Natural killer cell (primary cell): Measurements from ENCODE around the gene ZNRD2. TPM values are rescaled to one million over a fixed set of nuclear protein-coding genes. Genes with fewer than 3 reads are reported as not detected.

Experiments used
- ATAC-seq, 3 donors: fragments of 150-1000 bp in 2 of 3; fragments of 200-7000 bp in 1 of 3; cut with Tn5 transposase; 1 replicate in 1 of 3; 2 replicates in 2 of 3; pipeline ENCODE4 v1.10.0; 2021; ENCODE audit warnings: mild to moderate bottlenecking in 2 of 3, moderate library complexity in 2 of 3
- DNase-seq, 2 donors: peaks; one replicate each; pipeline versions ENCODE4 v3.0.0 to v3.0.0-alpha.2; 2013 to 2021; ENCODE audit warnings: mixed read lengths in 1 of 2
- H3K27ac ChIP-seq: one replicate; pipeline ENCODE4 v1.5.1; 2013; ENCODE audit warnings: mild to moderate bottlenecking, low read length
- H3K27me3 ChIP-seq: one replicate; pipeline ENCODE4 v1.6.1; 2013; ENCODE audit warnings: low read length; ENCODE audit not compliant: control insufficient read depth, insufficient read depth
- H3K36me3 ChIP-seq: one replicate; pipeline ENCODE4 v1.6.1; 2013; ENCODE audit warnings: low read length; ENCODE audit not compliant: control insufficient read depth, insufficient read depth
- H3K4me1 ChIP-seq: one replicate; pipeline ENCODE4 v1.6.1; 2013; ENCODE audit warnings: low read length; ENCODE audit not compliant: control insufficient read depth, insufficient read depth
- H3K4me3 ChIP-seq: one replicate; pipeline ENCODE4 v1.5.1; 2013; ENCODE audit warnings: low read length
- H3K9me3 ChIP-seq: one replicate; pipeline ENCODE4 v1.6.1; 2013; ENCODE audit warnings: low read length; ENCODE audit not compliant: control insufficient read depth, insufficient read depth
- H3K27ac Mint-ChIP-seq, 2 donors: one replicate each; pipeline ENCODE4 v1.8.0; 2022; ENCODE audit warnings: mild to moderate bottlenecking in 2 of 2, mixed read lengths in 2 of 2, moderate library complexity in 1 of 2
- H3K27me3 Mint-ChIP-seq, 2 donors: one replicate each; pipeline ENCODE4 v1.8.0; 2022; ENCODE audit warnings: low read depth in 2 of 2, mixed read lengths in 2 of 2
- H3K36me3 Mint-ChIP-seq: one replicate; pipeline ENCODE4 v1.8.0; 2022; ENCODE audit warnings: mixed read lengths
- H3K4me1 Mint-ChIP-seq, 2 donors: one replicate each; pipeline ENCODE4 v1.8.0; 2022; ENCODE audit warnings: mixed read lengths in 2 of 2
- H3K4me3 Mint-ChIP-seq: one replicate; pipeline ENCODE4 v1.8.0; 2022; ENCODE audit warnings: mild to moderate bottlenecking, moderate library complexity, mixed read lengths
- H3K9me3 Mint-ChIP-seq, 2 donors: one replicate each; pipeline ENCODE4 v1.8.0; 2022; ENCODE audit warnings: mixed read lengths in 2 of 2
- WGBS: methylation state at CpG from one replicate; pipeline ENCODE4 v1.1.7; 2013; ENCODE audit warnings: missing lambda C conversion rate; ENCODE audit not compliant: insufficient coverage; 5-methylcytosine and 5-hydroxymethylcytosine counted together
- intact Hi-C: fragments of 100-400 bp; cut with micrococcal nuclease; formaldehyde crosslinking; loops from one replicate; pipeline ENCODE4 v1.14.2; 2022
- total RNA-seq, 4 donors: library from RNA; stranded (reverse); fragments of 120-200 nt in 1 of 4; gene quantifications; one replicate each; pipeline versions ENCODE4 v1.2.3 to v1.2.4, GENCODE V29; 2013 to 2022
- TF ChIP-seq, protein P1 (sequence below): fragments of 200-600 bp; IDR thresholded peaks from one replicate; pipeline ENCODE4 v1.8.0; 2022; ENCODE audit warnings: antibody characterized with exemption

The ZNRD2 gene
- total RNA-seq, 3 donors from 2014 or later (not counting 1 experiment from before 2014, with no cell fraction given): 40.9 to 64.1 (median 60.0) TPM

DNA sequence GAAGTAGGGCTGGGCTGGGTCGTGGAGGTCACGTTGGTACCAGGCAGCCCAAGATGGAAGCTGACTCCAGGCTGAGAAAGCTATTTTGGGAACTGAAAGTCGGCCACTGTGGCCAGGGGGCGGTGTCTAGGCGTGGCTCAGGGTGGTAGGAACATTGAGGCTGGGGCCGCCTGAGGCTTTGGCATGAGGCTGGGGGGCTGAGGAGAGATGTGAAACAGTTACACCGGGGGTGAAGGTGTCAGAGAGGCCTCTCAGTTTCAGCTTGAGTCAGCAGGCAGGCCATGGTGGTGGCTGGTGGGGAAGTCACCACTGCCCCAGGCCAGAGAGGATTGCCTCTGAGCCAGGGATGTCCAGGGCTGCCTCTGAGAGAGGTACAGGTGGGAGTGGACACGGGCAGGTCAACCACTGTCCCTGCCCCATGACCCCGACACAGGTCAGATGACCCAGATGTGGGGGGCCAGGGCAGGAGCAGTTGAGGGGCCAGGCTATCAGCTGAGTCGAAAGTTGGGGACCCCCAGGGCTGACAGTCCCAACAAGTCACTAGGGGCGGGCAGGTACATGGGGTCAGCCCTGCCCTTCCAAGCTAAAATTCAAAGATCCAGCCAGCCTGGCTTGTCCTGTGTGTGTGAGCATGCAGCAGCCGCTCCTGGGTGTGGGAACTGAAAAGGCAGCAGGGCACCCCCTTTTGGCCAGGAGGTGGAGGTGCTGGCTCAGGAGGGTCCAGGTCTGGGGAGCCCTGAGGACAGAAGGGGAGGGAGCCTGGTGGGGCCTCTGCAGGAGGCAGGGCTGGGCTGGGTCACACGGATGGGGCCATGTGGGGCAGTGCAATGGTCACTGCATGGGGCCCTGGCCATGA lies 18.1 kb downstream of the ZNRD2 start:
- Histone ChIP-seq H3K4me3 (no peak overlapping the region), H3K36me3 (peaks cover 47% of the 10 kb centered on the region), H3K27ac (peak overlapping the region; percentile 83), H3K27me3 (no peaks in the 10 kb centered on the region), H3K4me1 (peaks cover 40% of the 10 kb centered on the region), H3K9me3 (no peaks in the 10 kb centered on the region)
- 11% methylated on average over 13 of the region's 13 CpGs for WGBS
- peak overlapping the region; percentile 86 to 93 for H3K27ac Mint-ChIP-seq
- TF ChIP-seq, protein P1, sequence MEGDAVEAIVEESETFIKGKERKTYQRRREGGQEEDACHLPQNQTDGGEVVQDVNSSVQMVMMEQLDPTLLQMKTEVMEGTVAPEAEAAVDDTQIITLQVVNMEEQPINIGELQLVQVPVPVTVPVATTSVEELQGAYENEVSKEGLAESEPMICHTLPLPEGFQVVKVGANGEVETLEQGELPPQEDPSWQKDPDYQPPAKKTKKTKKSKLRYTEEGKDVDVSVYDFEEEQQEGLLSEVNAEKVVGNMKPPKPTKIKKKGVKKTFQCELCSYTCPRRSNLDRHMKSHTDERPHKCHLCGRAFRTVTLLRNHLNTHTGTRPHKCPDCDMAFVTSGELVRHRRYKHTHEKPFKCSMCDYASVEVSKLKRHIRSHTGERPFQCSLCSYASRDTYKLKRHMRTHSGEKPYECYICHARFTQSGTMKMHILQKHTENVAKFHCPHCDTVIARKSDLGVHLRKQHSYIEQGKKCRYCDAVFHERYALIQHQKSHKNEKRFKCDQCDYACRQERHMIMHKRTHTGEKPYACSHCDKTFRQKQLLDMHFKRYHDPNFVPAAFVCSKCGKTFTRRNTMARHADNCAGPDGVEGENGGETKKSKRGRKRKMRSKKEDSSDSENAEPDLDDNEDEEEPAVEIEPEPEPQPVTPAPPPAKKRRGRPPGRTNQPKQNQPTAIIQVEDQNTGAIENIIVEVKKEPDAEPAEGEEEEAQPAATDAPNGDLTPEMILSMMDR: peak; percentile 65
- H3K4me3 Mint-ChIP-seq: peak overlapping the region; percentile 2
- no peaks in the 10 kb centered on the region for H3K9me3 Mint-ChIP-seq
- intact Hi-C loops: loop anchor here (1.0 to 10.0 kb wide), 4 partner anchors 13 to 224 kb away; partner anchors contain the start of gene ZNRD2
- no peaks in the 10 kb centered on the region for H3K36me3 Mint-ChIP-seq
- DNase-seq (peak; percentile 65 to 90), ATAC-seq (peak; percentile 82 to 86 (median 84))
- H3K27me3 Mint-ChIP-seq: no peaks in the 10 kb centered on the region
- peaks cover 17 to 36% of the 10 kb centered on the region in 2 donors for H3K4me1 Mint-ChIP-seq

DNA sequence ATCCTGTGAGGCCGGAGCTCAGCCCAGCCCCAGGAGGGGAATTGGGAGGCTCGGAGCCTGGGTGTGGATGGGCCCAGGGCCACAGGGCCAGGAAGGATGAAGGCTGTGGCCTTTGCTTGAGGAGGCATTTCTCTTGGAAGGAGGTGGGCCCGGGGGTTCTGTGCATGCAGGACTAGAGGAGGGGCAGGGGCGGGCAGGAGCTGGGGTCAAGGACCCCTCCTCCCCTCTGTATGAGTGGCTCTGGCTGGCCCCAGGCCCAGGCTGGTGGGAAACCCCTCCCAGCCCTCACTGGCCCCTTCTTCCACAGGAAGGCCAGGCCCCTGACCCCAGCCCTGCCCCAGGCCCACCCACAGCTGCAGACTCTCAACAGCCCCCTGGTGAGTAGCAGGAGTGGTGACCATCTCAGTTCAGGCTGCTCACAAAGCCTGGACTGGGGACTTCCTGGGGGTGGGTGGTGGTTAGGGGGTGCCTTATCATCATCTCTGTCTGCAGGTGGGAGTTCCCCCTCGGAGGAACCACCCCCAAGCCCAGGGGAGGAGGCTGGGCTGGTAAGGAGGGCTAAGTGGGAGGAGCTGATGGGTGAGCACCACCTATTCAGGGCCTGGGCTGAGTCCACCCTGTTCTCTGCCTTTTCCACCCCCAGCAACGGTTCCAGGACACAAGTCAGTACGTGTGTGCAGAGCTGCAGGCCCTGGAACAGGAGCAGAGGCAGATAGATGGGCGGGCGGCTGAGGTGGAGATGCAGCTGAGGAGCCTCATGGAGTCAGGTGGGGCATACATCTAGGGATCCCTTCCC lies 19.4 kb downstream of the ZNRD2 start:
- ATAC-seq (peak; percentile 39 to 50 (median 45)), DNase-seq (peak in 1 of 2 donors; percentile 66)
- intact Hi-C loops: loop anchor here (10.0 kb wide), 1 partner anchor 225 kb away; no protein-coding TSS in a partner anchor
- 74% methylated on average over 9 of the region's 9 CpGs for WGBS
- H3K4me3 ChIP-seq: no peak overlapping the region
- peak overlapping the region in 1 of 2 donors; percentile 93 for H3K27ac Mint-ChIP-seq
- no peak overlapping the region for H3K4me3 Mint-ChIP-seq
- H3K4me1 ChIP-seq: peaks cover 34% of the 10 kb centered on the region
- TF ChIP-seq, protein P1: no peak
- no peak overlapping the region for H3K27ac ChIP-seq
- no peaks in the 10 kb centered on the region for H3K36me3 Mint-ChIP-seq
- H3K36me3 ChIP-seq: peaks cover 41% of the 10 kb centered on the region
- peaks cover 17 to 30% of the 10 kb centered on the region in 2 donors for H3K4me1 Mint-ChIP-seq
- no peaks in the 10 kb centered on the region for H3K27me3 Mint-ChIP-seq
- no peaks in the 10 kb centered on the region for H3K9me3 Mint-ChIP-seq
- no peaks in the 10 kb centered on the region for H3K27me3 ChIP-seq
- H3K9me3 ChIP-seq: no peaks in the 10 kb centered on the region

DNA sequence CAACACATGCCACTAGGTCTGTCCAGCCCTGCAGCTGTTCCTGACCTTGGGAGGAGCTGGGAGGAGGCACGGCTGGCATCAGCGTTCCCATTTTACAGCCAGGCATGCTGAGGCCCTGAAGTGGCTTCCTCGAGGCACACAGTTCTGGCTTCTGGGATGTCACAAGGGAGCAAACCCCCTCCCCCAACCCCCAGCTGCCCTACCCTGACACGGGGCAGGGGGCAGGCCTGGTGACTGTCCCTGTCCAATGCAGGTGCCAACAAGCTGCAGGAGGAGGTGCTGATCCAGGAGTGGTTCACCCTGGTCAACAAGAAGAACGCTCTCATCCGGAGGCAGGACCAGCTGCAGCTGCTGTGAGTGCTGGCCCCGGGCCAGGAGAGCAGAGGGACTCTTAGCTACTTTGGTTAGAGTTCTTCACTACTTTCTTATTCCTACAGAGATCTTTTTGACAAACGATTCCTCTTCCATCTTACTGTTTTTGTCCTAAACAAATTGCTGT lies 20.0 kb downstream of the ZNRD2 start:
- Mint-ChIP-seq H3K27ac (no peak overlapping the region), H3K27me3 (no peaks in the 10 kb centered on the region), H3K4me1 (peaks cover 17 to 34% of the 10 kb centered on the region in 2 donors), H3K36me3 (no peaks in the 10 kb centered on the region), H3K9me3 (no peaks in the 10 kb centered on the region), H3K4me3 (no peak overlapping the region)
- Histone ChIP-seq H3K4me1 (peaks cover 39% of the 10 kb centered on the region), H3K27me3 (no peaks in the 10 kb centered on the region), H3K36me3 (peaks cover 41% of the 10 kb centered on the region), H3K9me3 (no peaks in the 10 kb centered on the region), H3K4me3 (no peak overlapping the region), H3K27ac (no peak overlapping the region)
- intact Hi-C loops: no loop called here
- no peak for DNase-seq
- 87% methylated on average over 8 of the region's 8 CpGs for WGBS
- TF ChIP-seq, protein P1: no peak
- no peak for ATAC-seq
